Measurements from ENCODE around the gene ST3GAL2.

- no peak for TF ChIP-seq CREM (IDR thresholded peaks at IDR 0.05; ENCODE audit: low read depth)
- TF ChIP-seq, protein P1, sequence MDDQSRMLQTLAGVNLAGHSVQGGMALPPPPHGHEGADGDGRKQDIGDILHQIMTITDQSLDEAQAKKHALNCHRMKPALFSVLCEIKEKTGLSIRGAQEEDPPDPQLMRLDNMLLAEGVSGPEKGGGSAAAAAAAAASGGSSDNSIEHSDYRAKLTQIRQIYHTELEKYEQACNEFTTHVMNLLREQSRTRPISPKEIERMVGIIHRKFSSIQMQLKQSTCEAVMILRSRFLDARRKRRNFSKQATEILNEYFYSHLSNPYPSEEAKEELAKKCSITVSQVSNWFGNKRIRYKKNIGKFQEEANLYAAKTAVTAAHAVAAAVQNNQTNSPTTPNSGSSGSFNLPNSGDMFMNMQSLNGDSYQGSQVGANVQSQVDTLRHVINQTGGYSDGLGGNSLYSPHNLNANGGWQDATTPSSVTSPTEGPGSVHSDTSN (IDR thresholded peaks at IDR 0.05; ENCODE audit: insufficient replicate concordance, low read depth, low read length) = no peak
- no peak for TF ChIP-seq POLR2AphosphoS5 (IDR thresholded peaks at IDR 0.05; ENCODE audit: low read length)
- TF ChIP-seq SIN3A (IDR thresholded peaks at IDR 0.05; ENCODE audit: low read depth, low read length) = no peak
- TF ChIP-seq NR2C1 (IDR thresholded peaks at IDR 0.05) = no peak
- no peak for TF ChIP-seq MAX (IDR thresholded peaks at IDR 0.05; ENCODE audit: low read depth, low read length)
- no peak for TF ChIP-seq CTCF (IDR thresholded peaks at IDR 0.05 in 2 of 3, conservative IDR thresholded peaks at IDR 0.05 in 1 of 3; ENCODE audit: control insufficient read depth in 2 of 3, extremely low read depth in 1 of 3, insufficient read depth in 1 of 3, low read depth in 3 of 3, low read length in 3 of 3)
- no peak for TF ChIP-seq E2F8 (IDR thresholded peaks at IDR 0.05; ENCODE audit: low read depth, partially characterized antibody)
- no peak for TF ChIP-seq POLR2A (IDR thresholded peaks at IDR 0.05; ENCODE audit: low read depth, low read length)
- TF ChIP-seq USF2 (IDR thresholded peaks at IDR 0.05; ENCODE audit: borderline replicate concordance, low read depth, low read length) = no peak
- no peak for TF ChIP-seq BRCA1 (IDR thresholded peaks at IDR 0.05; ENCODE audit: low read depth, low read length)
- no peak for TF ChIP-seq JUND (IDR thresholded peaks at IDR 0.05; ENCODE audit: low read depth, low read length)
- TF ChIP-seq IKZF1 (conservative IDR thresholded peaks at IDR 0.05) = peak; percentile 30
Observed at GRCh38 chr16:70437582-70438557, 1.0 kb downstream of the ST3GAL2 start.

All from GM12878 (cell line).